Epithelial cell of esophagus (primary cell): Measurements from ENCODE around the gene CD80.

Experiments used
- DNase-seq: peaks from one replicate; pipeline ENCODE4 v3.0.0; 2010; ENCODE audit warnings: low read depth
- H3K4me3 ChIP-seq: 2 replicates; pipeline ENCODE4 v1.5.1; 2011; ENCODE audit warnings: mild to moderate bottlenecking, low read length, control low read depth
- TF ChIP-seq, protein P1 (sequence below): IDR thresholded peaks from 2 replicates; pipeline ENCODE4 v1.5.1; 2011; ENCODE audit warnings: low read depth, mild to moderate bottlenecking, low read length, control low read depth, inconsistent platforms; ENCODE audit not compliant: insufficient read depth; ENCODE audit errors: missing control alignments

Gene CD80, protein sequence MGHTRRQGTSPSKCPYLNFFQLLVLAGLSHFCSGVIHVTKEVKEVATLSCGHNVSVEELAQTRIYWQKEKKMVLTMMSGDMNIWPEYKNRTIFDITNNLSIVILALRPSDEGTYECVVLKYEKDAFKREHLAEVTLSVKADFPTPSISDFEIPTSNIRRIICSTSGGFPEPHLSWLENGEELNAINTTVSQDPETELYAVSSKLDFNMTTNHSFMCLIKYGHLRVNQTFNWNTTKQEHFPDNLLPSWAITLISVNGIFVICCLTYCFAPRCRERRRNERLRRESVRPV

DNA sequence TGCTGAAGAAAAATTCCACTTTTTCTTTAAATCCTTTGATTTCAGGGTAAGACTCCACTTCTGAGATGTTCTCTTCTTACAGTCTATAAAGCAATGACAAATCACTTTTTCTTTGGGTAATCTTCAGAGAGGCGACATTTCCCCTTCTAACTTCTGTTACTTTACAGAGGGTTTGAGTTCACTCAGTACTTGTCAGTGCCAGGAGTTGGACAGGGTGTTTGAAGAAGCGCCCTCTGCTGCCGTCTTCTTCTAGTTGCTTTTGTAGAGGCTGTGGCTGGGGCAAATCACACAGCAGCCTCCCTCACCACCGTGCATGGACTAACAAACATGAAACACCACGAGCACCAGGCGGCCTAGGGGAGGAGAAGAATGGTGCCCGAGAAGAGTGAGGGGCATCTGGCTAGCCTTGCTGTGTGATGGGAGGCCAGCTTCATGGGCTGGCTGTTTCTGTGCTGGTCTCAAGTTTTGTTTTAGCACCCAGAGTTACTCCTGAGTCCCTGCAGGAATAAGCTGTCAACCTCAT is at the start of gene CD80:
TSS of gene CD80 (minus strand) at position 174 of the 523 bp plus-strand sequence. CDS start 1,886 bp downstream, outside the sequence.
- DNase-seq: peak; percentile 60
- TF ChIP-seq, protein P1, sequence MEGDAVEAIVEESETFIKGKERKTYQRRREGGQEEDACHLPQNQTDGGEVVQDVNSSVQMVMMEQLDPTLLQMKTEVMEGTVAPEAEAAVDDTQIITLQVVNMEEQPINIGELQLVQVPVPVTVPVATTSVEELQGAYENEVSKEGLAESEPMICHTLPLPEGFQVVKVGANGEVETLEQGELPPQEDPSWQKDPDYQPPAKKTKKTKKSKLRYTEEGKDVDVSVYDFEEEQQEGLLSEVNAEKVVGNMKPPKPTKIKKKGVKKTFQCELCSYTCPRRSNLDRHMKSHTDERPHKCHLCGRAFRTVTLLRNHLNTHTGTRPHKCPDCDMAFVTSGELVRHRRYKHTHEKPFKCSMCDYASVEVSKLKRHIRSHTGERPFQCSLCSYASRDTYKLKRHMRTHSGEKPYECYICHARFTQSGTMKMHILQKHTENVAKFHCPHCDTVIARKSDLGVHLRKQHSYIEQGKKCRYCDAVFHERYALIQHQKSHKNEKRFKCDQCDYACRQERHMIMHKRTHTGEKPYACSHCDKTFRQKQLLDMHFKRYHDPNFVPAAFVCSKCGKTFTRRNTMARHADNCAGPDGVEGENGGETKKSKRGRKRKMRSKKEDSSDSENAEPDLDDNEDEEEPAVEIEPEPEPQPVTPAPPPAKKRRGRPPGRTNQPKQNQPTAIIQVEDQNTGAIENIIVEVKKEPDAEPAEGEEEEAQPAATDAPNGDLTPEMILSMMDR: peak; percentile 52
- no peak within 1 kb of the TSS for H3K4me3 ChIP-seq

DNA sequence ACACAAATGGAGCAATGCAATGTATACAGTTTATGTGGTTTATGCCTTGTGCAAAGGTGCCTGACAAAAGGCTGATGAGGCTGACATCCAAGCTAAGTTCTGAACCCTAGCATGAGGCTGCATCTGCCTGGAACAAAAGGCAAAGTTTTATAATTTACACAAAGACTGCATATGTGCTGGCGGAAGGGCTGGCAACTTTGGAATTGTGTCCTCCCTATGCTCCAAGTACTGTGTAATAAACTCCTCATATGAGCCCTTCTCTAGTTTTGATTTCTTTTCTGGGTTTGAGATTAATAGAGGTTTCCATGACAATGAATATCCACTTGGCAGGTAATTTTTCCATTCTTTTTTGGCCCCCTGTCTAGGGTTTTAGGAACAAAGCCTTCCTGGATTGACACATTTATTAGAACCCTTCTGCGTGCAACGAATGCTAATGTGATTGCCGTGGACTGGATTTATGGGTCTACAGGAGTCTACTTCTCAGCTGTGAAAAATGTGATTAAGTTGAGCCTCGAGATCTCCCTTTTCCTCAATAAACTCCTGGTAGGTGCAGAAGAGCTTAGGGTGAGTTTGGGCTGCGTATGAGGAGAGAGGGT is 49.1 kb upstream of the CD80 start:
- no peak overlapping the region for H3K4me3 ChIP-seq
- TF ChIP-seq, protein P1: no peak
- DNase-seq: no peak

DNA sequence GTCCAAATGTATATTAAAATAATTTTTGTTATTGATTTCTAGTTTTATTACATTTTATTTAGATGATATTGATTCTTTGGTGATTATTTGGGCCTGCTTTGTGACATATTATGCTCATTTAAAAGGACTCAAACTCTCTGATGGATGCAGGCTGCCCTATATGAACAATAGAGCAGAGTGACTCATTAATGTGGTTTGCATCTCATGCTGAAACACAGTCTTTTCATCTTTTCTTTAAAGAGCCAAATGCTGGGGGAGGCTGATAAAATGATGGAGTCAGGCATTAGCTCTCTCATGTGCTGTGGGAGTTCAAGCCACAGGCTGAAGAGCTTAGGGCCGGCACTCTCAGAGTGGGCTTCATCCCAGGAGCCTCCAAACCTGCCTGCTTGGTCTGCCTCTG is 45.5 kb upstream of the CD80 start:
- TF ChIP-seq, protein P1: no peak
- DNase-seq: peak; percentile 33
- H3K4me3 ChIP-seq: no peak overlapping the region

DNA sequence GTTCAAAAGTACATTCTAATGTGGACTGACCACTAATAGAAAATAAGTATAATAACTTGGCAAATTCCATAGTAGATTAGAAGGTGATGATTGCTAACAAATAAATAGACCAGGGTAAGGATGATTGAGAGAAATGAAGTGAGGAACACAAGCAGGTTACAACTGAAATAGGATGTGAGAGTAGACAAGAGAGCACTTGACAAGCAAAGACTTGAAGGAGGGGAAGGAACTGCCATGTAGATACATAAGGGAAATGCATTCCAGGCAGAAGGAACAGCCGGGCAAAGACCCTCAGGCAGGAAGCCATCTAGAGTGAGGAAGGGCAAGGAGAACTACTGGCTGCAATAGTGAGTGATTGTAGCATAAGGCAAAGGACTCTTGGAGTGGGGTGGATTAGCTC is 43.3 kb upstream of the CD80 start:
- DNase-seq: no peak
- H3K4me3 ChIP-seq: no peak overlapping the region
- TF ChIP-seq, protein P1: no peak

DNA sequence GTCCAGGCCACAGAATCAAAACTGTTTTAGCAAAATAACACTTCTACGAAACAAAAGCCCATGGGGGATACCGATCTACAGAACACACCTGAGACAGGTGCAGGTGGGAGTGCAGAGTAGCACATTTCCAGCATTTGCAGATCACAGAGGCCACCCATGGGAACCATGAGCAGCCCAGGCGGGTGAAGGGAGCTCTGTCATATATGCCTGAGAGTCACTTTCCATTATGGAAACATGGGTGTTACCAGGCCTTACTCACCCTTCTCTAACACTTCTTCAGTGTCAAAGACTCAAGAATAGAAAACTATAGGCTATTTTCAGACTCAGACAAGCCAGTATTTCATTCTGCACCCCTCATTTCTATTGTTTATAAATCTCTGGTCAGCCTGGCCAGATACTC is 41.7 kb upstream of the CD80 start:
- DNase-seq: no peak
- no peak overlapping the region for H3K4me3 ChIP-seq
- TF ChIP-seq, protein P1: no peak

DNA sequence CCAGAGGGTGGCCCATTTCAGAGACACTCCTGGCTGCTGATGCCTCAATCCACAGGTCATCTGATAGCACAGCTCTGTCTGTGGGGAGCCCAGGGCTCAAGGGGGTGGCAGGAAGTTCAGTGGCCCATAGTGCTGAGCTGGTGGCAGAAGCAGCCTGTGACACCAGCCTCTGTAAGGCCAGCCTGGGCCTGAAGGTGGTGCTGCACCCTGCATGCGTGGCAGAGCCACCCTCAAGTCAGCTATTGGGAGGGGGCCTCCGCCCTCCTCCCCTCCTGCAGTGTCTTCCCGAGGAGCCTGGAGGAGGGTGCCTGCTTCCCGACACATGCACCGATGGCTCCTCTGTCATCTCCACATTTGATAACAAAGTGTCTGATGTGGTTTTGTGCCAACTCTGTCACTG is 41.3 kb upstream of the CD80 start:
- H3K4me3 ChIP-seq: no peak overlapping the region
- TF ChIP-seq, protein P1: no peak
- DNase-seq: no peak
